Measurements from ENCODE around the gene NCKAP5.

Gene NCKAP5

GRCh38 chr2:132937629-132938028 lies 630.6 kb downstream of the NCKAP5 start:
- no peak for DNase-seq (ENCODE audit: low read depth)

DNA sequence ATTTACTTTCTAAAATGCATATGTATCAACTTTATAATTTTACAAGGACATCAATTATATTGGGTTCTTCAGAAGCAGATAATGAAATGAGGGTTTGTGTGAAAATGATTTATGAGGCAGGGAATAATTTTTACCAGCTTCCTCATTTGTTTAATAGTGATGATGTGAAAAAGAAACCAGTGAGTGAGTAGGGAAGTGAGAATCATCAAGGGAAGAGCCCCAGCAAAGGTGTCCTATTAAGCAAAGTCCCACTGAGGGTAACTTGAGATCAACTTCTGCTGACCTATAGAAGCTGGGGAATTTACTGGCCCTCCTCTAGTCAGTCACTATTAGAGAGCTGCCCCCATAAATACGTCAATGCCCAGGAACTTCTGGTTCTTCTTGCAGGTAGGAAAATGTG lies 631.5 kb downstream of the NCKAP5 start:
- DNase-seq (ENCODE audit: low read depth): no peak

- DNase-seq (ENCODE audit: low read depth): no peak
Observed at GRCh38 chr2:132936261-132936660, 632.0 kb downstream of the NCKAP5 start.

DNA sequence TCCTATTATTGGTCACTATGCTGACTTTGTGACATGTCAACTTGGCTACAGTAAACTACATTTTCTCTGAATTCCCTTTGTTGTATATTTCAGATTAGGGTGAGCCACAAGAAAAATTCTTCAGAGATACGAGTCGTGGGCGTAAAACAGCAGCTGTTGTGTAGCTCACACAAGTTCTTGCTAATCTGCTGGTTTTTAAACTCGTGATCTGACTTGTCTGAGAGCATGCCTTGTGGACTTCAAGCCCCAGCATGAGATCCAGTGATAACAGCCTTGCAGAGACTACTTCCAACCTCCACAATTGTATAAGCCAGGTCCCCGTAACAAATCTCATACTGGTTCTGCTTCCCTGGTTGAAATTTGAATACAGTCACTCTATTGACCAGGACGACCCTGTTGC lies 638.5 kb downstream of the NCKAP5 start:
- no peak for DNase-seq (ENCODE audit: low read depth)

DNA sequence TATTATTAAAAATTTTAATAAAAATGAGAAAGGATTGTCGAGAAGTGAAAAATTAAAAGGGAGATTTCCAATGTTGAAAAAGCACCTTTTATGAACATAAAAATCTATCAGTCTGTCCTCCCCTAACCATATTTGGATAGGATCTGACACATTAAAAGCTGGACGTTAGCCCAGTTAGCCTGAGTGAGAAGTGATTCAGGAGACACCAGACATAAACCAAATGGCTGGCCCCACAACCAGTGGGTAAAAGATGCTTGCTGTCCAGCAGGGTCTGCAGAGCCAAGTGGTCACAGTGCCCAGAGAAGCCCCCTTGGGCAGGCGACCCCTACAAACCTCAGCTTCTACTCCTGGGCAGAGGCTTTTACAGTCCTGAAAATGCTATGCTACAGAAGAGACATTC lies 644.5 kb downstream of the NCKAP5 start:
- DNase-seq (ENCODE audit: low read depth): no peak

GRCh38 chr2:132915812-132916549 lies 652.3 kb downstream of the NCKAP5 start:
- no peak for DNase-seq (ENCODE audit: low read depth)

DNA sequence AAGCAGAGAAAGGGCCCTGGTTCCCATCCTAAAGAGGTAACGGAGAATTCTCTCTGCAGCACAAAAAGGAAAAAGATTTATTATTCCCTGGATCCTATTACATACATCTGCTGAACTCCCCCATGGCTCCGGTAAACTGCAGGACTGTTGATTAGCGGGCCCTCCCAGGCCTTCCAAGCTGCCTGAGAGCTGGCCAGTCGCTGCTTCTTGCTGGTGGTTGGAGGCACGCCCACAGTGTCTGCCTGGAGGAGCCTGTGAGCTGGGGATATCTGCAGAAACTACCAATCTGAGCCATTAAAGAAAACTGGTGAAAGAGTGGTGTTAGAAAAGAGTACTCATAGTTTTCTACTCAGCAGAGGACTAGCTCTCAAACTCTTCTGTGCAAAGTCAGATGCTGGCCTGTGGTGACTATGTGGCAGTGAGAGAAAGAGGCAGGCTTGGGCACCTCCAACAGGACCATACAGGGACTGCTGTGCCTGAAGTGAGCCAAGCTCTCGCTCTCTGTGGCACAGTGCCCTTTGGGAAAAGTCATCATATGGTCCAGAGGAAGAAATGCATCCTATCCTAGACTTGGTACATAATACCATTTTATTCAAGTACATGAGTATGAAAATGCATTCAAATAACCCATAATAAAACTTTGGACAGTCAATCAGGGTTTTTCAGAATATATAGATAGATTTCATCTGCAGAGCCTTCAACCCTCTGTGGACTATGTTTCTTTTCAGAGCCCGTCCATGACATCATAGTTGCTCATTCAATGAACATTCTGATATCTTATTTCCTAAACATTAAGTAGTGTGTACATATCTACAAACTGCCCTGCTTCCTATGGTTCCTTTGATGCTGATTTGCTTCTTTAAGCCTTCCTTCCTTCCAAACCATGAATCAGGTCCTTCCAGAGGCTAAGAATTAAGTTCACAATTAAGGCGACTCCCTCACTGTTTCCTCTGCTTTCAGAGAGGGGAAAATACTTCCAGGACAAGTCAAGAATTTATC lies 656.2 kb downstream of the NCKAP5 start:
- DNase-seq (ENCODE audit: low read depth): no peak

GRCh38 chr2:132910432-132910831 lies 657.8 kb downstream of the NCKAP5 start:
- DNase-seq (ENCODE audit: low read depth): no peak

GRCh38 chr2:132909427-132909826 lies 658.8 kb downstream of the NCKAP5 start:
- DNase-seq (ENCODE audit: low read depth): no peak

GRCh38 chr2:132904142-132904842 lies 664.0 kb downstream of the NCKAP5 start:
- no peak for DNase-seq (ENCODE audit: low read depth)

DNA sequence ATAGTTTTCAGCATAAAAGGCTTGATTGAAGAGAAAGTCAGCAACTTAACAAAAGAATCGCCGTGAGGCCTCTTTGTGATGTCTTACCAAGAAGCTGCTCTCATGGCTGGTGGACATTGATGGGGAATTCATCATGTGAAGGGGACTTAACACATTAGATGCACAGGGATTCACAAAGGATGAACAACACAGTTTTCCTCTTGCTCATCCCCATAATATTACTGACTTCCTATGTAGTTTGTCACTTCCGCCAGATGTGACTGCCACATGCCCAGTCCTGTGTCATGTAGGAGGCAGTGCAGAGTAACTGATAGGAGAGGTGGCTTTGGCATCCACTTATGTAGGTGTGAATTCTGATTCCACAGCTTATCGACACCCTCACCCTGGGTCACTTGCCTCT lies 665.6 kb downstream of the NCKAP5 start:
- DNase-seq (ENCODE audit: low read depth): no peak

GRCh38 chr2:132901661-132902060 lies 666.6 kb downstream of the NCKAP5 start:
- DNase-seq (ENCODE audit: low read depth): no peak

DNA sequence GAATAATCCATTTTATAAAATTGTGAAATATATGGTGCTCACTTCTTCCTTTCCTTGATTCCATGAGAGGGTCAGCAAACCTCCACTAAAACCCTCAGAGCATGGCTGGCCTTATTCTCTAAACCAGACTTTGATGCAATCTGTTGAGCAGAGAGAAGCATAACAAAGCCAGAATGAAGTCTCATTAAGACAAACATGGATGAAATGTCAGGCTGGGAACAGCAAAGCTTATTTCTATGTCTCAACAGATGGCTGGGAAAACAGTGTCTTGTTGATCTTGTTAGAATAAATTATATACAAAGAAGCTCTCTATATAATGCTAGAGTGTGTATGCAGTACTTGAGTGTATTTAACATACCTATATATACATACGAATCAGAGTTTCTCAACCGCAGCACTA lies 671.2 kb downstream of the NCKAP5 start:
- no peak for DNase-seq (ENCODE audit: low read depth)

GRCh38 chr2:132896073-132896472 lies 672.2 kb downstream of the NCKAP5 start:
- DNase-seq (ENCODE audit: low read depth): no peak

DNA sequence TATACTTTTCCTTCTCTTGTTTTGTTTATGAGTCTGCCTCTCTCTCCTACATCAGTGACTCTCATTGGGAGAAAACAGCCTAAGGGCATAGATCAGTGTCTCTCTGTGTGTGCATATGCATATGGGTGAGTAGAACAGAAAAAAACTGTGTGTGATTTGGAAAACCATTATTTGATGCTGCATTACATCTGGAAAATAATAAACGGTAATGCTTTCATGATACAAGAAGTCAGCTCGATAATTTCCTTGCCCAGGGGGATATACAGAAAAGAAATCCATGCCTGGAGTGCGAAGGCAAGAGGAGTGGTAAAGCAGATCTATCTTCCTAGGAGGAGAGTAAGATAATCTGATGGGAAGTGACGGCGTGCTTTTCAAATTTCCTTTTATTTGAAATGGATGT lies 676.8 kb downstream of the NCKAP5 start:
- no peak for DNase-seq (ENCODE audit: low read depth)

- no peak for DNase-seq (ENCODE audit: low read depth)
Observed at GRCh38 chr2:132886574-132886973, 681.7 kb downstream of the NCKAP5 start.

- DNase-seq (ENCODE audit: low read depth): no peak
Observed at GRCh38 chr2:132884705-132885104, 683.6 kb downstream of the NCKAP5 start.

- no peak for DNase-seq (ENCODE audit: low read depth)
Observed at GRCh38 chr2:132884292-132884691, 684.0 kb downstream of the NCKAP5 start.

GRCh38 chr2:132883430-132883829 lies 684.8 kb downstream of the NCKAP5 start:
- DNase-seq (ENCODE audit: low read depth): no peak

DNA sequence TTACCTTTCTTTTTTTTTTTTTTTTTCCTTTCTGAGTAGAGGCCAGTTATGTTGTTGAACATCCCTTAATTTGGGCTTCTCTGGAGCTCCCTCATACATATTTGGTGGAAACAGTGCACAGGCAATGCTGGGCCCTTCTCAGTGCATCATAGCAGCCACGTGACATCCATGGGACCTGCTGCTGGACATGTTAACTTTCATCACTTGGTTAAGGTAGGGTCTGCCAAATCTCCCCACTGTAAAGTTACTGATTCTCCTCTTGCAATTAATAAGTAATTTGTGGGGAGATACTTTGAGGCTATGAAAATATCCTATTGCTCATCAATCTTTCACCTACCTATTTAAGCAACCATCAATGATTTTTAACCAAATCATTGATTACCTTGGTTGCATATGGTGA lies 686.7 kb downstream of the NCKAP5 start:
- no peak for DNase-seq (ENCODE audit: low read depth)

DNA sequence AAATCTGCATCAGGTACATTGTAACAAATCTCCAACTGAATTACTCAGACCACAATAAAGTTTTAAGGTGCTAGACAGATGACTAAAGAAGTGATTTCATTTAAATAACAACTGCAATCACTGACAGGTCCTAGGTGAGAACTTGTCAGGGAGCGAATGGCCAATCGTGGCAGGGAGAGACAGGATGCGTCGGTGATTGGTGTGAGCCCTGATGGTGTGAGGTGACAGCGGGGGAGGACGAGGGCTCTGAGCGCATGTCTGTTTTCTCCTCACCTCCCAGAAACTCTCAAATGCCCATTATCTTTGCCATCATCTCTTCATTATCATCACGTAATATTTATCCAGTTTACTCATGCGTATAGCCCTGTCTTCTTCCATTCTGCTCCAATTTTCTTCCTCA lies 690.3 kb downstream of the NCKAP5 start:
- no peak for DNase-seq (ENCODE audit: low read depth)

- no peak for DNase-seq (ENCODE audit: low read depth)
Observed at GRCh38 chr2:132876745-132877391, 691.4 kb downstream of the NCKAP5 start.
